ENCODE data around the gene SLMAP.
A peak's percentile ranks its signal among the peaks of the same experiment; 100 is the strongest.

The SLMAP gene

DNA sequence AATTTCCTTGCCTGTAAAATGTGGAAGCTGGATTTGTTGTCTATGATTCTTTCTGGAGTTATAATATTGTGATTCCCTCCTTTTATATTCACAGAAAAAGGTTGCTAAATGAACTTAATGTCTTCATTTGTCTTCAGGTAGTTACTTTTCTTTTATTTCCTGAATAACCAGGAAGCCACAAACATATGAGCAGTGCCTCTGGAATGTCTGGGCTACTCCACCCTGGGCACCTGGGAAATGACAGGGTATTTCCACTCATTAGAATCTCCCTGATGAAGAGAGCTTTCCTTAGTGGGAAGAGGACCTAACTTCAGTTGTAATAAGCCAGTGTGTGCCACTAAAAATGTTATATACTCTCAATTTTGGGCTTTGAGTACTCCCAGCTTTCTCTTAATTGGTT is 3.8 kb upstream of the SLMAP start:
- no peak for DNase-seq

DNA sequence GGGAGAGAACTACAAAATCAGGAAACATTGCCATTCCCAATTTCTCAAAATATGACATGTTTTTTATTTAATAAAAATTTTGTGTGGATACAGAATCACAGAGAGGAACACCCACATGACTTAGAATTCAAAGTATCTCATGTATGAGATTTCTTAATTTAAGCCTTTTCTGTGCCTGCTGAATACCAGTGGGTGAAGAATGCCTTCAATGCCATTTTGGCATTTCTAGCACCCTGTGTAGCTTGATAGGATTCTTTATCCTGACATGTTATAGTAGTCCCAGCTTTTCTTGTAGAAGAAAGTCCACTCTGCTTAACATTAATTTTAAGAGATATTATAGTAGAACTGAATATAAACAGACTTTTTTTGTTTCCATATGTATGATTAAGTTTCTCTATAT is 3.1 kb upstream of the SLMAP start:
- DNase-seq: no peak

GRCh38 chr3:57755368-57755675 is 787 bp upstream of the SLMAP start:
- no peak for DNase-seq

GRCh38 chr3:57756528-57757401 is 656 bp downstream of the SLMAP start:
- DNase-seq: peak; percentile 19

DNA sequence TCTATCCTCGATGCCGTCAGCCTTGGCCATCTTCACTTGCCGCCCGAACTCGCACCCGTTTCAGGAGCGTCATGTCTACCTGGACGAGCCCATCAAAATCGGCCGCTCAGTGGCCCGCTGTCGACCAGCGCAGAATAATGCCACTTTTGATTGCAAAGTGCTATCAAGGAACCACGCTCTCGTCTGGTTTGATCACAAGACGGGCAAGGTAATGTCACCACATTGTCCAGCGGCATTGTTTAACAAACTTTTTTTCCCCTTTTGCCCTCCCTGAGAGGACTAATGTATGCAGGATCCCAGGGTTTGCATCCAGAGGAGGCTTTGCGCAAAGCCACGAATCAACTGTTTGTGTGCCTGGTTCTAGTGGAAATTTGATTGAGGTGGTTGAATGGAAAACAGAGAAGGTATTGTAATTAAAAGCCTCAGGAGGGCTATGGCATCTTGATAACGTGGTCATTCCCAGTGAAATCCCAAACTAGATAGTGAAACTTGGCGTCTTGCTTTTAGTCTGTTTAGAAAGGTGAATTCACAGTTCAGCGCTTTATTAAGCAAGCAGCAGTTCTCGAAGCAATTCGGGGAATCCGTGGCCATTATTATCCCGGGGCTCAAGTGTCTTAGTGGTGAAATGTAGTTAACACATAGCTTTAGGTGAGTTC is 1.7 kb downstream of the SLMAP start:
- no peak for DNase-seq

DNA sequence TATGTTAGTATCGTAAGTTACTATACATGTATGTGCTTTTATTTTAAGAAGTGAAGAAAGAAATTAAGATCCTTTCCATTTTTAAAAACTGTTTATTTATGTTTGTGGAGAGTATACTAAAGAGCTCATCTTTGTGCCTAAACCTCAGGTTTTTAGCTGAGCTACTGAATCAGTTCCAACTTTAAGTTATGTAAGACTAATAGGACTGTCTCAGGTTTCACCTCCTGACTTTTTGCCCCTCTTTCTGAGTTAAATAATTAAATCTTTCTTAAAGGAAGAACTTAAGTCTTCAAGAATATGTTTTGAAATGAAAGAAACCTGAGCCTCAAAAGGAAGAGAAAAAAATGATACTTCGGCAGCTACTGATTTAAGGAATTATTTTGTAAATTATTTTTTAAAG is 2.6 kb downstream of the SLMAP start:
- DNase-seq: no peak

DNA sequence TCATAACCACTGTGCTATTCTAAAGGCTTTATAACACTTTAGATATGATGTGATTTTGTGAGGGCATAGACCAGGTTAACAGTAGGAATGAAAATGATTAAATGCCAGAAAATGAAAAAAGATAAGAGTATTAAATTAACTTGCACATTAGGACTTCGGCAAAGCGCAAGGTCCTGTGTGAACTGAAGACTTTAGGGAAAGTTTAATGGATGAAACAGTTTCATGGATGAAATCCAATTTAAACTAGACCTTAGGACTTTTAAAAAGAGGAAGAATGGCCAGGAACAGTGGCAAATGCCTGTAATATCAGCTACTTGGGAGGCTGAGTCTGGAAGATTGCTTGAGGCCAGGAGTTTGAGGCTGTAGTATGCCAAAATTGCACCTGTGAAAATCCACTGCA is 8.7 kb downstream of the SLMAP start:
- no peak for DNase-seq

DNA sequence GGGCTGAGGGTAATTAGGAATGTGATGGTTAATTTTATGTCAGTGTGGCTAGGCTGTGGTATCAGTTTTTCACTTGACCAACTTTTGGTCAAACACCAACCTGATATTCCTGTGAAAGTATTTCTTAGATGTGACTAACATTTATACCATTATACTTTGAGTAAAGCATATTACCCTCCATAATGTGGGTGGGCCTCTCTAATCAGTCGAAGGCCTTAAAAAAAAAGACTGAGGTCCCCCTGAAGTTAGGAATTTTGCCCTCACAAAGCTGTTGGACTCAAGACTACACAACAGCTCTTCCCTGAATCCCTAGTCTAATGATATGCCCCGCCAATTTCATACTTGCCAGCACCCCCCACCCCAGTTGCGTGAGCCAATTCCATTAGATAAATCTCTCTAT is 12.5 kb downstream of the SLMAP start:
- DNase-seq: no peak

GRCh38 chr3:57770009-57770827 is 14.1 kb downstream of the SLMAP start:
- DNase-seq: no peak

- DNase-seq: no peak
Measured at GRCh38 chr3:57772251-57772650, 16.1 kb downstream of the SLMAP start.

DNA sequence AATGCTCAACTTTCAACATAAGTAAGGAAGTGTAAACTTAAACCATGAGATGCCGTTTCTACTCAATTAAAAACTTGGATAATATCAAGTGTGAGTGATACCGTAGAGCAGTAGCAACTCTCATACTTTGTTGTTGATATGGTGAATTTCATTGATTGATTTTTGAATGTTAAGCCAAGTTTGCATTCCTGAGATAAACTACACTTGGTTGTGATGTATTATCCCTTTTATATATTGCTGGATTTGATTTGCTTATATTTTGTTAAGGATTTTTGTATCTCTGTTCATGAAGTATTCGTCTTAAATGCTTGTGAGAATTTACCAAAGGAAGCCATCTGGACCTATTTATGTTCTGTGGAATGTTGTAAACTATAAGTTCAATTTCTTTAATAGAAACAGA is 21.7 kb downstream of the SLMAP start:
- DNase-seq: no peak

DNA sequence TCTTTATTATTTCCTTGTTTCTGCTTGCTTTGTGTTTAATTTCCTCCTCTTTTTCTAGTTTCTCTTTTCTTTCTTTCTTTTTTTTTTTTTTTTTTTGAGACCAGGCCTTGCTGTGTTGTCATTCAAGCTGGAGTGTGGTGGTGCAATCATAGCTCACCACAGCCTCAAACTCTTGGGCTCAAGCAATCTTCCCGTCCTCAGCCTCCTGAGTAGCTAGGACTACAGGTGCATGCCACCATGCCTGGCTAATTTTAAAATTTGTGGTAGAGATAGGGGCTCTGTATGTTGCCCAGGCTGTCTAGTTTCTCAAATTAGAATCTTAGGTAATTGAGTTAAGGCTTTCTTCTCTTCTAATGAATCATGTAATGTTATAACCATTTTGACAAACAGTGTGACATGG is 22.4 kb downstream of the SLMAP start:
- DNase-seq: no peak

DNA sequence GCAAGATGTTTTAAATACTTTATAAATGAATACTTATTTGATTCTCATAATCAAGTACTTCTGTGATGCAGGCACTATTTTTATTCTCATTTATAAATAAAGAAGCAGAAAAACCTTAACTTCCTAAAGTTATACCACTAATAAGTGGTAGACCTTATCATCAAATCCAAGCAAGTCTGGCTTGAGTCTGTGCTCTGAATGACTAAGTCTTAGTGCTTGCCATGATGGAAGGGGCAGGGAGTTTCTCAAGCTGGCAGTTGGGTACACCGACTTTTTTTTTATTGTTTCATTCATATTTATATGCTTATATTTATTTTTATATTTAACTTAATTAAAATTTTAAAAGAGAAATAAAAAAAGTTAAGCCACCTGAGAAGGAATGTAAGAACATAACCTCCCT is 23.6 kb downstream of the SLMAP start:
- DNase-seq: no peak

DNA sequence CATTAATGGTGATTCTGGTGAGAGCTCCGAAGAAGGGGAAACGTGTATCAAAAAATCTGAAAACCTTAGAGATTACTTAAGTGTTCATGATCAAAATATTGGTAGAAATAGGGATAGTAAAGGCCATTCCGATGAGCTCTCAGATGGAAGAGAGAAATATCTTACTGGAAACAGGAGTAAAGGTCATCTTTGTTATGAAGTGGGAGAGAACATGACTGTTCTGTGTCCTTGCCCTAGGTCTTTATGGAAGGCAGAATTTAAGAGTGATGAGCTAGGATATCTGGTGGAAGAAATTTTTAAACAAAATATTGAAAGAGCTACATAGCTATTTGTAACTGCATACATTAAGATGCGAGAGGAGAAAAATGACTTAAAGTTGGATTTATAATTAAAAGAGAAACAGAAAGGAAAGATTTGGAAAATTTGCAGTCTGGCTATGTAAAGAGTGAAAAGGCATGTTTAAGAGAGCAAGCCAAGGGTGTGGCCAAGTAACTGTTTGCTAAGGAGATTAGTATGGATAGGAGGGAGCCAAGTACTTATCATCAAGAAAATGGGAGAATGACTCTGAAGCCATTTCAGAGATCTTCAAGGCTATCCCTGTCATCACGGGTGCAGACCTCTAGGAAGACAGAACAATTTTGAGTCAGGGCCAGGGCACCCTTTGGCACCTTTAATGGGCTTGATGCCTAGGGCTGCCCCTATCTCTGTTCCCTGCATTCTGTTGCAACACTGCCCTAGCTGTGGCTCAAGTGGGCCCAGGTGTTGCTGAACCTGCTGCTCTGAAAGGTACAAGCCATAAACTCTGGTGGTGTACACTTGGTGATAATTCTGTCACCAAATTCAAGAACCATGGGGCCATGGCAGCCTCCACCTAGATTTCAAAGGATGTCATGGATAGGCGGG is 27.3 kb downstream of the SLMAP start:
- DNase-seq: no peak

- no peak for DNase-seq
Measured at GRCh38 chr3:57784089-57784735, 28.1 kb downstream of the SLMAP start.

GRCh38 chr3:57785446-57785845 is 29.3 kb downstream of the SLMAP start:
- DNase-seq: no peak

DNA sequence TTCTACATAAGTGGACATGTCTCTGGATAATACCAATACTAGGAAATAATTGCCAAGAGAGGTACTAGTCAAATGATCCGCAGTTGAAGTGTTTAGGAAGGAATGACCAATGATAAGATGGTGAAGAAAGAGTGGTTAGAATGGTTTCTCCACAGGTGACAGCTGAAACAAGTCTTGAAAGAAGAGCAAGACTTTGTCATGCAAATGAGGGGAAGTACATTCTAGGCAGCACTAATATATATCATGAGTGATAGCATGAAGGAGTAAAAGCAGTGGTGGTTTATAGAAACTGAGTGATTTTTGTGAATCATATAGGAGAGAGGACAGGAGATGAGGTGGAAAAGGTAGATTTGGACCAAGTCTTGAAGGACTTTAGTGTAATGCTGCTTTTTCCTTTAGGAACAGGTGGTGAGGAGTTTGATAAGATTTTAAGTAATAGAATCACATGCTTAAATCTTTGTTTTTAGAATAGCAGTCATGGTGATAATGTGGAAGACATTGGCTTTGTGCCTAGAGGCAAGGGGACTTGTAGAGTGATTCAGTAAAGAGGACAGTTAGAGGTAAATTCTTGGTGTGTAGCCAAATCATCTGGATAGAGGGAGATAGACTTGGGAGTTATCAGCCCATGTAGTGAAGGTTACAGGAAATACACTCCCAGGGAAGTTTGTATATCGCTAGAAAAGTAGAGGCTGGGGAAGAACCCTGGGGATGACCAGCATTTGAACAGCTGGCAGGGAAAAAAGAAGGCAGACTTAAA is 31.9 kb downstream of the SLMAP start:
- no peak for DNase-seq

DNA sequence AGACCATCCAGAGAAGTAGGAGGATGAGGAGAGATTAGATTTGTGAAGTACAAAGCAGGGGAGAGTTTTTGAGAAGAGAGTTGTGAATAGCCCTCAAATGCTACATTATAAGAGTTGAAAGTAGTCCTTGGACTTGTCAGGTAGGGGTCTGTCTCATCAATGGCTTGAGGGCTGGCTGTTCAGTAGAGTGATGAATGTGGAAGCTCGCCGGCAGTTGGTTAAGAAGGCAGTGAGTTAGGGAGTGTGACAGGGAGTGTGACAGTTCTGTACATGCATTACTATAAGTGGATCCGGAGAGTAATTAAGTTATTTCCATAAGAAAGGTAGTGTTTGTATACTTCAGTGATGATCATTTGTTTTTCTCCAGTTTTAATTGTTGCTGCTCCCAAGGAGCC is 32.5 kb downstream of the SLMAP start:
- DNase-seq: no peak

DNA sequence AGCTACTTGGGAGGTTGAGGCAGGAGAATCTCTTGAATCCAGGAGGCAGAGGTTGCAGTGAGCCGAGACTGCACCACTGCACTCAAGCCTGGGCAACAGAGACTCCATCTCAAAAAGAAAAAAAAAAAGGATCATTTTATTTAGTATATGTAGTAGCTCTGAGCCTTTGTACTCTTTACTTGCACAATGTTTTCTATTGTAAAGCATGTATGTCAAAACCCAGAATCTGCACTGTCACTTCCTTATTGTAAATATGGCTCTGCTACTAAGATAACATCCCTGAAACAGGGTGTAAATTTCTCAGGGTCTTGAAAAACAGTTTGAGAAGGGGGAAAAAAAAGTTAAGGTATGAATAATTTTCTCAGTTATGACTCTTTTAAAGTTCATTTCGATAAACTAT is 35.1 kb downstream of the SLMAP start:
- DNase-seq: no peak

GRCh38 chr3:57792198-57792597 is 36.1 kb downstream of the SLMAP start:
- DNase-seq: no peak

DNA sequence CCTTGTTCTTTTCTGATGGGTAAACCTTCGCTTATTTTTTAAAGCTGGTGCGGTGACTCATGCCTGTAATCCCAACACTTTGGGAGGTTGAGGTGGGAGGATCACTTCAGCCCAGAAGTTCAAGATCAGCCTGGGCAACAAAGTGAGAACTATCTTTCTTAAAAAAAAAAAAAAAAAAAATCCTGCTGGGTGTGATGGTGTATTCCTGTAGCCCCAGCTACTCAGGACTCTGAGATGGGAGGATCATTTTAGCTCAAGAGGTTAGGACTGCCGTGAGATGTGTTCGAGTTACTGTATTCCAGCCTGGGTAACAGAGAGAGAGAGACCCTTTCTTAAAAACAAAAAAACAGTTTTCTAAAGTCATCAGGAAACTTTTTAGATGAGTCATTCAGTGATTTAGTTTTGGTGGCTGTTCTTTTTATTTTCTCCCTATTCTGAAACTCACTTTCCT is 37.7 kb downstream of the SLMAP start:
- DNase-seq: no peak

Measured in stimulated activated CD4-positive, alpha-beta T cell treated with anti-CD3 and anti-CD28 coated beads, Interleukin-12 subunit alpha, Interleukin-12 subunit beta, amount 100 ng/mL, for 4 hours (primary cell).